Endodermal cell (in vitro differentiated cells): ENCODE measurements around the gene TMEM240. TPM values are rescaled to one million over a fixed set of nuclear protein-coding genes. Genes with fewer than 3 reads are reported as not detected.

Source experiments
- total RNA-seq, 2 donors: library from RNA; stranded (reverse); fragmentation: NEBNext Ultra II Directional in 1 of 2; extraction: Animal tissue kit (Norgen Biotek cat#: 25700) in 1 of 2; gene quantifications; 2 replicates in 1 of 2; 3 replicates in 1 of 2; pipeline ENCODE4 v1.2.1, GENCODE V29; 2021

Gene TMEM240
- total RNA-seq, 2 donors from 2014 or later: 6.4 to 6.9 TPM

Other genes with a start within 250 kb of the TMEM240 start
- 10 to 100 TPM; 36.8 to 43.5 TPM for gene ACAP3, start 232.7 kb downstream of the TMEM240 start, total RNA-seq
- 10 to 100 TPM; 21.7 to 23.8 TPM for gene PUSL1, start 232.0 kb downstream of the TMEM240 start, total RNA-seq
- gene INTS11, start 216.0 kb downstream of the TMEM240 start, total RNA-seq: 100 to 1,000 TPM; 146 to 153 TPM
- 10 to 100 TPM; 12.0 to 13.6 TPM for gene CPTP, start 215.8 kb downstream of the TMEM240 start, total RNA-seq
- gene TAS1R3, start 209.3 kb downstream of the TMEM240 start, total RNA-seq: under 1 TPM; 0.09 to 0.35 TPM
- gene DVL1, start 191.2 kb downstream of the TMEM240 start, total RNA-seq: 10 to 100 TPM; 71.9 to 73.3 TPM
- gene MXRA8, start 182.1 kb downstream of the TMEM240 start, total RNA-seq: 10 to 100 TPM; 28.3 to 29.2 TPM
- 100 to 1,000 TPM; 159 to 162 TPM for gene AURKAIP1, start 165.4 kb downstream of the TMEM240 start, total RNA-seq
- 100 to 1,000 TPM; 187 to 244 TPM for gene CCNL2, start 141.3 kb downstream of the TMEM240 start, total RNA-seq
- gene MRPL20, start 133.3 kb downstream of the TMEM240 start, total RNA-seq: 100 to 1,000 TPM; 109 to 129 TPM
- gene ANKRD65, start 119.3 kb downstream of the TMEM240 start, total RNA-seq: 1 to 10 TPM; 1.6 TPM
- 10 to 100 TPM; 12.7 to 17.4 TPM for gene VWA1, start 104.9 kb downstream of the TMEM240 start, total RNA-seq
- gene ATAD3C, start 90.9 kb downstream of the TMEM240 start, total RNA-seq: under 1 TPM; 0.55 TPM
- gene ATAD3B, start 68.9 kb downstream of the TMEM240 start, total RNA-seq: 10 to 100 TPM; 41.8 to 47.4 TPM
- gene ATAD3A, start 28.5 kb downstream of the TMEM240 start, total RNA-seq: 10 to 100 TPM; 42.8 to 47.6 TPM
- gene SSU72, start 34.2 kb upstream of the TMEM240 start, total RNA-seq: 100 to 1,000 TPM; 133 to 138 TPM
- 10 to 100 TPM; 10.4 to 10.8 TPM for gene FNDC10, start 59.5 kb upstream of the TMEM240 start, total RNA-seq
- 10 to 100 TPM; 77.4 to 97.9 TPM for gene MIB2, start 74.9 kb upstream of the TMEM240 start, total RNA-seq
- gene MMP23B, start 91.5 kb upstream of the TMEM240 start, total RNA-seq: 10 to 100 TPM; 14.7 to 19.9 TPM
- gene CDK11B, start 118.4 kb upstream of the TMEM240 start, total RNA-seq: 10 to 100 TPM; 31.8 to 33.6 TPM
- 10 to 100 TPM; 51.2 to 56.9 TPM for gene SLC35E2B, start 152.2 kb upstream of the TMEM240 start, total RNA-seq
- 10 to 100 TPM; 61.0 to 62.1 TPM for gene CDK11A, start 183.7 kb upstream of the TMEM240 start, total RNA-seq
- gene NADK, start 237.8 kb upstream of the TMEM240 start, total RNA-seq: 10 to 100 TPM; 75.2 to 81.6 TPM